Measurements from ENCODE around the gene NCAPH2. TPM values are rescaled to one million over a fixed set of nuclear protein-coding genes. Genes with fewer than 3 reads are reported as not detected.

The NCAPH2 gene
- total RNA-seq, 2 experiments from 2014 or later = 184 to 185 TPM

- CTCF ChIA-PET = interaction anchor here (0.7 to 5.2 kb wide), 4 partner anchors 12 to 93 kb away, joined by 3 to 70 read pairs (median 5); partner anchors contain the start of gene SYCE3
- no peak for ATAC-seq (ENCODE audit: poor library complexity)
- H3K4me3 Mint-ChIP-seq = peak overlapping the region; percentile 83
Observed at GRCh38 chr22:50527921-50528681, 20.1 kb downstream of the NCAPH2 start.

DNA sequence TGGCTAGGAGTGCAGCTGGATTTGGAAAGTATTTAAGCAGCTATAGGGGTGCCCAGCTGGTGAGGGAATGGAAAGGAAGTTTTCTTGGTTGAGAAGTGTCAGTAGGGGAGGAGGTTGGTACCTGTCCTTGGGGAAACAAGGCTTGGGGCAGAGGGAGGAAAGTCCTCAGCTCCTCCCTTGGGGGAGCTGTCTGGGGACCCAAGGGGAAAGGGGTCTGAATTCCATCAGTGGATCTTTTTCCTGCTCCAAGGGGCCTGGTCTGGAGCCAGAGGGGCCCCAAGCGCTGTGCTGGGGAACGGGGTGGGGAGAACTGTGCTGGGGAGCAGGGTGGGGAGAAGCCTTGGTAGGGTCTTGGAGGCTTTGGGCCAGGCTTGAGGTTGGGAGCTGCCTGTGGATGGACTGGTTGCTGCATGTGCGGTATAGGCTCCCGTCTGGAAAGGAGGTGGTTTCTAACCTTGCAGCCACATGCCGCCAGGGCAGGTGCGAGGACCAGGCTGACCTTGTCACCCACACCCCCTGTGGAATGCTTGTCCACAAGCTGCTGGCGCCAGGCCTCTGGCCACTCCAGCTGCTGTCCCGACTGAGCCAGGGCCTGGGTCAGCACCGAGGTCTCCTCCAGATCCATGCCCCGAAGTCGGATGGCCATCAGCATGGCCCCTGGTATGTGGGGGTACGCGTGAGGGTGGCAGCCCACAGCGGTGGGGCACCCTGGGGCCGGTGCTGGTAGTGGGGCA, 20.8 kb downstream of the NCAPH2 start:
- intact Hi-C loops (cut with DNase I, micrococcal nuclease) = loop anchor here (5.0 kb wide), 4 partner anchors 33 to 93 kb away; partner anchors contain the start of genes CHKB (in 1 of the 2) and SYCE3 (in 1 of the 2)

More at GRCh38 chr22:50527921-50528681, 20.1 kb downstream of the NCAPH2 start:
- Histone ChIP-seq H3K4me1 (ENCODE audit: insufficient read depth, low read length) (peaks cover 78% of the 10 kb centered on the region), H3K27me3 (ENCODE audit: control insufficient read depth in 1 of 2, insufficient read depth in 2 of 2, low read length in 2 of 2) (no peaks in the 10 kb centered on the region), H3K36me3 (ENCODE audit: insufficient read depth, low read length) (peaks cover 11% of the 10 kb centered on the region), H3K27ac (ENCODE audit: low read depth in 1 of 2, low read length in 2 of 2) (no peak overlapping the region), H3K4me3 (ENCODE audit: low read length) (peak overlapping the region; percentile 80), H3K9me3 (ENCODE audit: control insufficient read depth in 1 of 2, insufficient read depth in 1 of 2, low read length in 2 of 2) (no peaks in the 10 kb centered on the region)
- Mint-ChIP-seq H3K27me3 (peaks cover 8% of the 10 kb centered on the region), H3K36me3 (ENCODE audit: low read depth) (peaks cover 18% of the 10 kb centered on the region), H3K9me3 (no peaks in the 10 kb centered on the region), H3K27ac (peak overlapping the region; percentile 90), H3K4me1 (ENCODE audit: low read depth) (peaks cover 38% of the 10 kb centered on the region)
- POLR2A ChIA-PET = interaction anchor here (0.7 to 6.7 kb wide), 8 partner anchors 10 to 93 kb away, joined by 3 to 258 read pairs (median 18); partner anchors contain the start of genes CHKB, KLHDC7B, LMF2 and NCAPH2
- intact Hi-C loops (cut with DNase I, micrococcal nuclease) = loop anchor here (2.0 to 5.0 kb wide), 5 partner anchors 33 to 94 kb away; partner anchors contain the start of genes CHKB (in 1 of the 2) and SYCE3 (in 1 of the 2)
- DNase-seq = peak in 1 of 14 experiments; percentile 38
- TF ChIP-seq, protein P1, sequence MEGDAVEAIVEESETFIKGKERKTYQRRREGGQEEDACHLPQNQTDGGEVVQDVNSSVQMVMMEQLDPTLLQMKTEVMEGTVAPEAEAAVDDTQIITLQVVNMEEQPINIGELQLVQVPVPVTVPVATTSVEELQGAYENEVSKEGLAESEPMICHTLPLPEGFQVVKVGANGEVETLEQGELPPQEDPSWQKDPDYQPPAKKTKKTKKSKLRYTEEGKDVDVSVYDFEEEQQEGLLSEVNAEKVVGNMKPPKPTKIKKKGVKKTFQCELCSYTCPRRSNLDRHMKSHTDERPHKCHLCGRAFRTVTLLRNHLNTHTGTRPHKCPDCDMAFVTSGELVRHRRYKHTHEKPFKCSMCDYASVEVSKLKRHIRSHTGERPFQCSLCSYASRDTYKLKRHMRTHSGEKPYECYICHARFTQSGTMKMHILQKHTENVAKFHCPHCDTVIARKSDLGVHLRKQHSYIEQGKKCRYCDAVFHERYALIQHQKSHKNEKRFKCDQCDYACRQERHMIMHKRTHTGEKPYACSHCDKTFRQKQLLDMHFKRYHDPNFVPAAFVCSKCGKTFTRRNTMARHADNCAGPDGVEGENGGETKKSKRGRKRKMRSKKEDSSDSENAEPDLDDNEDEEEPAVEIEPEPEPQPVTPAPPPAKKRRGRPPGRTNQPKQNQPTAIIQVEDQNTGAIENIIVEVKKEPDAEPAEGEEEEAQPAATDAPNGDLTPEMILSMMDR (IDR thresholded peaks at IDR 0.05) = no peak

More for the DNA sequence above, 20.8 kb downstream of the NCAPH2 start:
- peak in 2 of 14 experiments; percentile 29 to 50 for DNase-seq
- no peaks in the 10 kb centered on the region for H3K9me3 Mint-ChIP-seq
- H3K4me1 Mint-ChIP-seq (ENCODE audit: low read depth) = peaks cover 45% of the 10 kb centered on the region
- ATAC-seq (ENCODE audit: poor library complexity) = no peak
- peaks cover 12% of the 10 kb centered on the region for H3K36me3 Mint-ChIP-seq (ENCODE audit: low read depth)
- Histone ChIP-seq H3K4me1 (ENCODE audit: insufficient read depth, low read length) (peaks cover 82% of the 10 kb centered on the region), H3K27me3 (ENCODE audit: control insufficient read depth in 1 of 2, insufficient read depth in 2 of 2, low read length in 2 of 2) (no peaks in the 10 kb centered on the region), H3K27ac (ENCODE audit: low read depth in 1 of 2, low read length in 2 of 2) (peak overlapping the region; percentile 21 to 74), H3K9me3 (ENCODE audit: control insufficient read depth in 1 of 2, insufficient read depth in 1 of 2, low read length in 2 of 2) (no peaks in the 10 kb centered on the region), H3K36me3 (ENCODE audit: insufficient read depth, low read length) (peaks cover 3% of the 10 kb centered on the region), H3K4me3 (ENCODE audit: low read length) (peak overlapping the region; percentile 80)
- POLR2A ChIA-PET = interaction anchor here (0.7 to 6.7 kb wide), 10 partner anchors 9 to 92 kb away, joined by 3 to 258 read pairs (median 6); partner anchors contain the start of genes CHKB, KLHDC7B, LMF2 and NCAPH2
- H3K4me3 Mint-ChIP-seq = peak overlapping the region; percentile 83
- peak overlapping the region; percentile 90 for H3K27ac Mint-ChIP-seq
- H3K27me3 Mint-ChIP-seq = peaks cover 13% of the 10 kb centered on the region
- CTCF ChIA-PET = interaction anchor here (1.8 to 5.2 kb wide), 3 partner anchors 11 to 92 kb away, joined by 5 to 70 read pairs (median 5); partner anchors contain the start of gene SYCE3
- TF ChIP-seq, protein P1 (IDR thresholded peaks at IDR 0.05) = no peak
